Measurements from ENCODE around the gene RPL32. TPM values are rescaled to one million over a fixed set of nuclear protein-coding genes. Genes with fewer than 3 reads are reported as not detected.
A peak's percentile ranks its signal among the peaks of the same experiment; 100 is the strongest.

The RPL32 gene
- total and polyA plus RNA-seq, 9 of the 15 experiments (the other 6 are each of a cell fraction or from before 2014, with no cell fraction given), result 2,738 to 6,200 (median 4,286) TPM

DNA sequence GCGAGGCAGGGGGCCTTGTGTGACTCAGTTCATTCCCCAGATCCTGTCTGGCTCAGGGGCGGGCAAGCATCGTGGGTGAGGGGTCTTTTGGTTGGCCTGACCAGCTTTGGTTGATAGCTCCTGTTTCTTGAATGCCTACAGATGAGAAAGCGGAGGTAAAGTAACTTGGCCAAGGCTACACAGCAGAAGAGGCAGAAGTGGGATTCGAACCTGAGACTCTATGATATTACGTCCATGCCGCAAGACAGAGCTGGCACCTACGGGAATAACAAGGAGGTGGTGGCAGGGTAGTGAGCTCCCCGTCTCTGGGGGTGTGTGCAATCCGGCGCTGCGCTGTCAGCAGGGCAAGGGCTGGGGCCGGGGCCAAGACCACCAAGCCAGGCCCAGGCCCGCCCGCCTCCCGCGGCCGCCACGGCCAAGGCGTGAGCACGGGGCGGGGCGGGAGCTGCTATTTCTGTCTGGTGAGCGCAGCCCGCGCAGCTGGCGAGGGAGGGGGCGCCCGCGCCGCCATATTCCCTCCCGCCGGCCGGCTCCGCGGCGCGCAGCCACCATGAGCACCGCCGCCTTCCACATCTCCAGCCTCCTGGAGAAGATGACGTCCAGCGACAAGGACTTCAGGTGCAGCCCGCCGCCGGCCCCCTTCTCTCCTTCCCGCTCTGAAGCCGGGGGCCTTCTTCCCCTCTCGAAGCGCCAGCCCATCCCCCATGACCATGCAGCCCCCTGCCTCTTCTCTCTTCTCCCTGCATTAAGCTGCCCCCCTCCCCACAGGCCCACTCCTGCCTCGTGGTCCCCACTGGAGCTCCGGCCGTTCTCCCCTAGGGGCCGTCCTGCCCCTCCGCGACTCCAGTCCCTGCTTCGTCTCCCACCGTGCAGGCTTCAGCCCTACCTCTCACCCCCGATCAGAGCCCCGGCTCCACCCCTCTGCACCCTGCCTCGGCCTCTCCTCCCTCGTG, 44.9 kb downstream of the RPL32 start, which contains the start of gene CAND2 (continued):
- no peak for TF ChIP-seq CBX8 (IDR thresholded peaks at IDR 0.05; ENCODE audit: borderline replicate concordance, extremely low read depth, low read depth, low read length, poor library complexity, severe bottlenecking)
- TF ChIP-seq HDAC2 (IDR thresholded peaks at IDR 0.05), result no peak
- no peak for TF ChIP-seq MAFG (tag; conservative IDR thresholded peaks at IDR 0.05)
- no peak for TF ChIP-seq FOS (IDR thresholded peaks at IDR 0.05; ENCODE audit: extremely low read depth, insufficient read length)
- TF ChIP-seq TAF15 (IDR thresholded peaks at IDR 0.05; ENCODE audit: low read depth, low read length), result no peak
- TF ChIP-seq, protein P1, sequence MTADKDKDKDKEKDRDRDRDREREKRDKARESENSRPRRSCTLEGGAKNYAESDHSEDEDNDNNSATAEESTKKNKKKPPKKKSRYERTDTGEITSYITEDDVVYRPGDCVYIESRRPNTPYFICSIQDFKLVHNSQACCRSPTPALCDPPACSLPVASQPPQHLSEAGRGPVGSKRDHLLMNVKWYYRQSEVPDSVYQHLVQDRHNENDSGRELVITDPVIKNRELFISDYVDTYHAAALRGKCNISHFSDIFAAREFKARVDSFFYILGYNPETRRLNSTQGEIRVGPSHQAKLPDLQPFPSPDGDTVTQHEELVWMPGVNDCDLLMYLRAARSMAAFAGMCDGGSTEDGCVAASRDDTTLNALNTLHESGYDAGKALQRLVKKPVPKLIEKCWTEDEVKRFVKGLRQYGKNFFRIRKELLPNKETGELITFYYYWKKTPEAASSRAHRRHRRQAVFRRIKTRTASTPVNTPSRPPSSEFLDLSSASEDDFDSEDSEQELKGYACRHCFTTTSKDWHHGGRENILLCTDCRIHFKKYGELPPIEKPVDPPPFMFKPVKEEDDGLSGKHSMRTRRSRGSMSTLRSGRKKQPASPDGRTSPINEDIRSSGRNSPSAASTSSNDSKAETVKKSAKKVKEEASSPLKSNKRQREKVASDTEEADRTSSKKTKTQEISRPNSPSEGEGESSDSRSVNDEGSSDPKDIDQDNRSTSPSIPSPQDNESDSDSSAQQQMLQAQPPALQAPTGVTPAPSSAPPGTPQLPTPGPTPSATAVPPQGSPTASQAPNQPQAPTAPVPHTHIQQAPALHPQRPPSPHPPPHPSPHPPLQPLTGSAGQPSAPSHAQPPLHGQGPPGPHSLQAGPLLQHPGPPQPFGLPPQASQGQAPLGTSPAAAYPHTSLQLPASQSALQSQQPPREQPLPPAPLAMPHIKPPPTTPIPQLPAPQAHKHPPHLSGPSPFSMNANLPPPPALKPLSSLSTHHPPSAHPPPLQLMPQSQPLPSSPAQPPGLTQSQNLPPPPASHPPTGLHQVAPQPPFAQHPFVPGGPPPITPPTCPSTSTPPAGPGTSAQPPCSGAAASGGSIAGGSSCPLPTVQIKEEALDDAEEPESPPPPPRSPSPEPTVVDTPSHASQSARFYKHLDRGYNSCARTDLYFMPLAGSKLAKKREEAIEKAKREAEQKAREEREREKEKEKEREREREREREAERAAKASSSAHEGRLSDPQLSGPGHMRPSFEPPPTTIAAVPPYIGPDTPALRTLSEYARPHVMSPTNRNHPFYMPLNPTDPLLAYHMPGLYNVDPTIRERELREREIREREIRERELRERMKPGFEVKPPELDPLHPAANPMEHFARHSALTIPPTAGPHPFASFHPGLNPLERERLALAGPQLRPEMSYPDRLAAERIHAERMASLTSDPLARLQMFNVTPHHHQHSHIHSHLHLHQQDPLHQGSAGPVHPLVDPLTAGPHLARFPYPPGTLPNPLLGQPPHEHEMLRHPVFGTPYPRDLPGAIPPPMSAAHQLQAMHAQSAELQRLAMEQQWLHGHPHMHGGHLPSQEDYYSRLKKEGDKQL (CRISPR knock-in tag; IDR thresholded peaks at IDR 0.05; ENCODE audit: borderline replicate concordance), result no peak
- TF ChIP-seq SIN3B (IDR thresholded peaks at IDR 0.05; ENCODE audit: low read depth), result 0 out of 2 replicates have a peak, but pooled peaks have one; percentile 16
- no peak for TF ChIP-seq CHD1 (IDR thresholded peaks at IDR 0.05; ENCODE audit: low read length)
- TF ChIP-seq, protein P2, sequence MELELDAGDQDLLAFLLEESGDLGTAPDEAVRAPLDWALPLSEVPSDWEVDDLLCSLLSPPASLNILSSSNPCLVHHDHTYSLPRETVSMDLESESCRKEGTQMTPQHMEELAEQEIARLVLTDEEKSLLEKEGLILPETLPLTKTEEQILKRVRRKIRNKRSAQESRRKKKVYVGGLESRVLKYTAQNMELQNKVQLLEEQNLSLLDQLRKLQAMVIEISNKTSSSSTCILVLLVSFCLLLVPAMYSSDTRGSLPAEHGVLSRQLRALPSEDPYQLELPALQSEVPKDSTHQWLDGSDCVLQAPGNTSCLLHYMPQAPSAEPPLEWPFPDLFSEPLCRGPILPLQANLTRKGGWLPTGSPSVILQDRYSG (tag; conservative IDR thresholded peaks at IDR 0.05; ENCODE audit: low read depth), result no peak
- TF ChIP-seq, protein P3, sequence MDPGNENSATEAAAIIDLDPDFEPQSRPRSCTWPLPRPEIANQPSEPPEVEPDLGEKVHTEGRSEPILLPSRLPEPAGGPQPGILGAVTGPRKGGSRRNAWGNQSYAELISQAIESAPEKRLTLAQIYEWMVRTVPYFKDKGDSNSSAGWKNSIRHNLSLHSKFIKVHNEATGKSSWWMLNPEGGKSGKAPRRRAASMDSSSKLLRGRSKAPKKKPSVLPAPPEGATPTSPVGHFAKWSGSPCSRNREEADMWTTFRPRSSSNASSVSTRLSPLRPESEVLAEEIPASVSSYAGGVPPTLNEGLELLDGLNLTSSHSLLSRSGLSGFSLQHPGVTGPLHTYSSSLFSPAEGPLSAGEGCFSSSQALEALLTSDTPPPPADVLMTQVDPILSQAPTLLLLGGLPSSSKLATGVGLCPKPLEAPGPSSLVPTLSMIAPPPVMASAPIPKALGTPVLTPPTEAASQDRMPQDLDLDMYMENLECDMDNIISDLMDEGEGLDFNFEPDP (CRISPR knock-in tag; IDR thresholded peaks at IDR 0.05), result no peak
- TF ChIP-seq, protein P4, sequence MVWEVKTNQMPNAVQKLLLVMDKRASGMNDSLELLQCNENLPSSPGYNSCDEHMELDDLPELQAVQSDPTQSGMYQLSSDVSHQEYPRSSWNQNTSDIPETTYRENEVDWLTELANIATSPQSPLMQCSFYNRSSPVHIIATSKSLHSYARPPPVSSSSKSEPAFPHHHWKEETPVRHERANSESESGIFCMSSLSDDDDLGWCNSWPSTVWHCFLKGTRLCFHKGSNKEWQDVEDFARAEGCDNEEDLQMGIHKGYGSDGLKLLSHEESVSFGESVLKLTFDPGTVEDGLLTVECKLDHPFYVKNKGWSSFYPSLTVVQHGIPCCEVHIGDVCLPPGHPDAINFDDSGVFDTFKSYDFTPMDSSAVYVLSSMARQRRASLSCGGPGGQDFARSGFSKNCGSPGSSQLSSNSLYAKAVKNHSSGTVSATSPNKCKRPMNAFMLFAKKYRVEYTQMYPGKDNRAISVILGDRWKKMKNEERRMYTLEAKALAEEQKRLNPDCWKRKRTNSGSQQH (CRISPR knock-in tag; IDR thresholded peaks at IDR 0.05), result no peak
- TF ChIP-seq RFX7 (CRISPR knock-in tag; IDR thresholded peaks at IDR 0.05), result no peak
- TF ChIP-seq MCM3 (IDR thresholded peaks at IDR 0.05), result no peak
- no peak for TF ChIP-seq ZNF79 (CRISPR knock-in tag; IDR thresholded peaks at IDR 0.05; ENCODE audit: low read depth)
- TF ChIP-seq MEF2D (tag; conservative IDR thresholded peaks at IDR 0.05; ENCODE audit: low read depth), result peak; percentile 58; the same call in 1 of the 2 replicates
- no peak for TF ChIP-seq ETV6 (IDR thresholded peaks at IDR 0.05; ENCODE audit: borderline replicate concordance in 1 of 2, low read depth in 2 of 2, low read length in 1 of 2)
- TF ChIP-seq ETV6 (CRISPR knock-in tag; IDR thresholded peaks at IDR 0.05; ENCODE audit: borderline replicate concordance), result no peak
